HCT116 (cell line): ENCODE results near the gene WDR45B. TPM values are rescaled to one million over a fixed set of nuclear protein-coding genes. Genes with fewer than 3 reads are reported as not detected.
A peak's percentile ranks its signal among the peaks of the same experiment; 100 is the strongest.

Source experiments
- ATAC-seq: fragments of 200-7000 bp; cut with Tn5 transposase; 2 replicates; pipeline ENCODE4 v1.9.1; 2020; ENCODE audit warnings: mild to moderate bottlenecking, moderate library complexity
- BruUV-seq: library from RNA; stranded (reverse); fragments of 400-500 nt; replicated peaks from 2 replicates; lab custom pipeline; 2021; lab: Mats Ljungman, UMichigan
- CTCF ChIA-PET: fragments of 300-600 bp; sonication (Branson Sonifier 250); formaldehyde crosslinking; loops from one replicate; lab custom pipeline; 2021; ENCODE audit warnings: antibody characterized with exemption; lab: Charles Lee
- POLR2A ChIA-PET: fragments of 300-600, 350-600 bp; sonication (Branson Sonifier 250); formaldehyde crosslinking; loops from one replicate; lab custom pipeline; 2021; ENCODE audit warnings: antibody characterized with exemption; lab: Charles Lee
- RAD21 ChIA-PET, 2 experiments: fragments of 300-600 bp; sonication (Branson Sonifier 250); formaldehyde crosslinking; loops; one replicate each; lab custom pipeline; 2023; ENCODE audit warnings: low total read pairs in 2 of 2; ENCODE audit not compliant: uncharacterized antibody in 2 of 2, unreplicated experiment in 2 of 2, low non-redundant PET in 1 of 2; lab: Charles Lee
- DNase-seq: peaks from one replicate; pipeline ENCODE4 v3.0.0-alpha.2; 2010; ENCODE audit warnings: low read depth, low spot score
- H2AFZ ChIP-seq: fragments of 200-600 bp; shearing (Covaris generic), sonication (generic); 2 replicates; pipeline ENCODE4 v1.6.1; 2017; ENCODE audit warnings: low read depth, mixed run types, mixed read lengths, antibody characterized with exemption, low read length; ENCODE audit not compliant: poor library complexity, severe bottlenecking
- H3K27ac ChIP-seq: 2 replicates; pipeline ENCODE4 v1.5.1; 2012; ENCODE audit warnings: low read depth, low read length
- H3K27me3 ChIP-seq: fragments of 200-600 bp; sonication (generic); 2 replicates; pipeline ENCODE4 v1.6.1; 2016; ENCODE audit warnings: mixed run types, low read length, mixed read lengths; ENCODE audit not compliant: insufficient read depth
- H3K36me3 ChIP-seq, 2 experiments: fragments of 200-500 bp in 1 of 2; fragments of 200-600 bp in 1 of 2; sonication (Bioruptor generic) in 1 of 2; sonication (generic) in 1 of 2; 2 replicates each; pipeline versions ENCODE4 v1.5.1 to v1.6.1; 2014 to 2016; ENCODE audit warnings: low read length in 2 of 2, inconsistent platforms in 1 of 2, mixed read lengths in 1 of 2, mixed run types in 1 of 2; ENCODE audit not compliant: insufficient read depth in 2 of 2, control insufficient read depth in 1 of 2
- H3K4me1 ChIP-seq, 2 experiments: fragments of 200-600 bp in 1 of 2; sonication (generic) in 1 of 2; 2 replicates each; pipeline versions ENCODE4 v1.5.1 to v1.6.1; 2012 to 2017; ENCODE audit warnings: low read length in 2 of 2, inconsistent platforms in 1 of 2, mild to moderate bottlenecking in 1 of 2, mixed read lengths in 1 of 2, mixed run types in 1 of 2, moderate library complexity in 1 of 2; ENCODE audit not compliant: insufficient read depth in 2 of 2, control insufficient read depth in 1 of 2
- H3K4me2 ChIP-seq: fragments of 200-600 bp; sonication (generic); 2 replicates; pipeline ENCODE4 v1.6.1; 2017; ENCODE audit warnings: mixed run types, low read length, mixed read lengths
- H3K4me3 ChIP-seq, 2 experiments: fragments of 200-600 bp in 1 of 2; sonication (generic) in 1 of 2; replicated peaks in 1 of 2; 2 replicates each; pipeline ENCODE4 v1.5.1; 2011 to 2016; ENCODE audit warnings: low read length in 2 of 2, control low read depth in 1 of 2, low read depth in 1 of 2, mild to moderate bottlenecking in 1 of 2, mixed read lengths in 1 of 2, mixed run types in 1 of 2
- H3K79me2 ChIP-seq: fragments of 200-600 bp; sonication (generic); 2 replicates; pipeline ENCODE4 v1.6.1; 2017; ENCODE audit warnings: mild to moderate bottlenecking, mixed run types, low read length, moderate library complexity, mixed read lengths; ENCODE audit not compliant: insufficient read depth
- H3K9ac ChIP-seq: fragments of 200-600 bp; sonication (generic); 2 replicates; pipeline ENCODE4 v1.6.1; 2016; ENCODE audit warnings: low read length, mixed read lengths
- H3K9me2 ChIP-seq: fragments of 200-600 bp; sonication (generic), shearing (Covaris generic); 2 replicates; pipeline ENCODE4 v1.6.1; 2017; ENCODE audit warnings: mixed run types, mild to moderate bottlenecking, moderate library complexity; ENCODE audit not compliant: insufficient read depth
- H3K9me3 ChIP-seq, 2 experiments: fragments of 200-500 bp in 1 of 2; fragments of 200-600 bp in 1 of 2; sonication (Bioruptor generic) in 1 of 2; sonication (generic) in 1 of 2; 2 replicates each; pipeline ENCODE4 v1.6.1; 2014 to 2017; ENCODE audit warnings: low read length in 2 of 2, mixed read lengths in 2 of 2, inconsistent platforms in 1 of 2, low read depth in 1 of 2, mild to moderate bottlenecking in 1 of 2, mixed run types in 1 of 2, moderate library complexity in 1 of 2; ENCODE audit not compliant: control insufficient read depth in 1 of 2, insufficient read depth in 1 of 2
- H4K20me1 ChIP-seq: fragments of 200-600 bp; sonication (generic), shearing (Covaris generic); 2 replicates; pipeline ENCODE4 v1.6.1; 2017; ENCODE audit warnings: mixed run types, mild to moderate bottlenecking, moderate library complexity; ENCODE audit not compliant: insufficient read depth
- CBX3 ChIP-seq: IDR thresholded peaks from 2 replicates; pipeline ENCODE4 v1.6.1; 2012; ENCODE audit warnings: low read depth
- ELF1 ChIP-seq: IDR thresholded peaks from 2 replicates; pipeline ENCODE4 v1.6.1; 2012; ENCODE audit warnings: low read depth, borderline replicate concordance
- EZH2 ChIP-seq: fragments of 200-600 bp; sonication (generic); IDR thresholded peaks from 2 replicates; pipeline ENCODE4 v1.6.1; 2017; ENCODE audit warnings: antibody characterized with exemption, mixed run types
- EZH2phosphoT487 ChIP-seq: fragments of 200-600 bp; IDR thresholded peaks from 2 replicates; pipeline ENCODE4 v1.6.1; 2018; ENCODE audit warnings: antibody characterized with exemption, borderline replicate concordance
- POLR2A ChIP-seq: IDR thresholded peaks from 2 replicates; pipeline ENCODE4 v1.7.0; 2011; ENCODE audit warnings: borderline replicate concordance; ENCODE audit not compliant: insufficient read depth, insufficient read length; ENCODE audit errors: extremely low read depth
- RAD21 ChIP-seq: IDR thresholded peaks from 2 replicates; pipeline ENCODE4 v1.6.1; 2012; ENCODE audit warnings: low read depth, mild to moderate bottlenecking
- TCF7L2 ChIP-seq: IDR thresholded peaks from 2 replicates; pipeline ENCODE4 v1.7.0; 2011; ENCODE audit warnings: borderline replicate concordance, inconsistent platforms; ENCODE audit not compliant: insufficient read depth, insufficient read length; ENCODE audit errors: extremely low read depth
- ZFX ChIP-seq: fragments of 450-650 bp; IDR thresholded peaks from 2 replicates; pipeline ENCODE4 v1.6.1; 2017
- ZNF274 ChIP-seq: fragments of 200-500 bp; sonication (Bioruptor generic); IDR thresholded peaks from 2 replicates; pipeline ENCODE4 v1.6.1; 2014; ENCODE audit warnings: mild to moderate bottlenecking, low read depth, low read length, inconsistent platforms
- intact Hi-C: fragments of 100-400 bp; cut with micrococcal nuclease; formaldehyde crosslinking; loops from 2 replicates; pipeline ENCODE4 v1.10.0; 2022
- total RNA-seq: library from RNA; stranded (reverse); gene quantifications from one replicate; pipeline ENCODE4 v1.2.1, GENCODE V29; 2021; ENCODE audit not compliant: unreplicated experiment
- TF ChIP-seq, protein P1 (sequence below), 3 experiments: fragments of 200-600 bp in 1 of 3; sonication (generic) in 1 of 3; IDR thresholded peaks in 2 of 3; conservative IDR thresholded peaks in 1 of 3; 2 replicates each; pipeline ENCODE4 v1.5.1; 2012 to 2017; ENCODE audit warnings: low read depth in 2 of 3, low read length in 2 of 3, antibody characterized with exemption in 1 of 3, borderline replicate concordance in 1 of 3, control low read depth in 1 of 3, mild to moderate bottlenecking in 1 of 3, mixed read lengths in 1 of 3, mixed run types in 1 of 3, moderate library complexity in 1 of 3; ENCODE audit not compliant: insufficient read depth in 1 of 3
- TF ChIP-seq, protein P2 (sequence below): IDR thresholded peaks from 2 replicates; pipeline ENCODE4 v1.6.1; 2011; ENCODE audit warnings: mild to moderate bottlenecking, low read length, moderate library complexity; ENCODE audit not compliant: insufficient replicate concordance; ENCODE audit errors: extremely low read depth

WDR45B gene
- total RNA-seq, 1 experiment from 2014 or later, result 117 TPM

DNA sequence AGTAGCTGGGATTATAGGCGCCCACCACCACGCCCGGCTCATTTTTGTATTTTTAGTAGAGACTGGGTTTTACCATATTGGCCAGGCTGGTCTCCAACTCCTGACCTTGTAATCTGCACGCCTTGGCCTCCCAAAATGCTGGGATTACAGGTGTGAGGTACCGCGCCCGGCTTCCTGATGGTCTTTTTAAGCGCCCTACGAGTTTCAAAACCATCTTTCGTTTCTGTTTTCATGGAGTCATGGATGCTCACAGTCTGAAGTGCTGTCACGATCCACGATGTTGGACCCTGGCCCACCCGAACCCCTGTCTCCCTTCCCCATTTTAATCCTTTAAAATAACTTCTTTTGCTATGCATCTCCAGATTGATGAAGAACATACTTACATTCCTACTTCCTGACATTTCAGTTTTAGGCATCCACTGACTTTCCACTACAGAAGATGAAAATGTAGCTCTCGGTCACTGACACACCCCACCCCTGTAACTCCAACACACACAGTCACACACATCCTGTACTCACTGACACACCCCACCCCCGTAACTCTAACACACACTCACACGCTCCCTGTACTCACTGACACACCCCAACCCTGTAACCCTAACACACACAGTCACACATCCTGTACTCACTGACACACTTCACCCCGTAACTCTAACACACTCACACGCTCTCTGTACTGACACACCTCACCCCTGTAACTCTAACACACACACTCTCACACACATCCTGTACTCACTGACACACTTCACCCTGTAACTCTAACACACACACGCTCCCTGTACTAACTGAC is 22.6 kb upstream of the WDR45B start:
- no TSS peak for BruUV-seq
- no peak overlapping the region for H3K9ac ChIP-seq
- H3K4me3 ChIP-seq, result no peak overlapping the region
- ChIA-PET POLR2A (no interaction called here), CTCF (no interaction called here), RAD21 (no interaction called here)
- TF ChIP-seq EZH2phosphoT487, result no peak
- no peak for TF ChIP-seq EZH2
- no peak for TF ChIP-seq TCF7L2
- H4K20me1 ChIP-seq, result no peaks in the 10 kb centered on the region
- ATAC-seq (no peak), DNase-seq (no peak)
- no peak overlapping the region for H3K27ac ChIP-seq
- H3K4me2 ChIP-seq, result no peak overlapping the region
- H3K27me3 ChIP-seq, result no peaks in the 10 kb centered on the region
- H3K9me2 ChIP-seq, result no peaks in the 10 kb centered on the region
- peaks cover 0 to 8% of the 10 kb centered on the region in 2 experiments; a peak in 1 of 4 replicates for H3K4me1 ChIP-seq
- intact Hi-C loops, result no loop called here
- H3K79me2 ChIP-seq, result no peaks in the 10 kb centered on the region
- no peak overlapping the region for H2AFZ ChIP-seq
- H3K36me3 ChIP-seq, result no peaks in the 10 kb centered on the region
- no peaks in the 10 kb centered on the region for H3K9me3 ChIP-seq

DNA sequence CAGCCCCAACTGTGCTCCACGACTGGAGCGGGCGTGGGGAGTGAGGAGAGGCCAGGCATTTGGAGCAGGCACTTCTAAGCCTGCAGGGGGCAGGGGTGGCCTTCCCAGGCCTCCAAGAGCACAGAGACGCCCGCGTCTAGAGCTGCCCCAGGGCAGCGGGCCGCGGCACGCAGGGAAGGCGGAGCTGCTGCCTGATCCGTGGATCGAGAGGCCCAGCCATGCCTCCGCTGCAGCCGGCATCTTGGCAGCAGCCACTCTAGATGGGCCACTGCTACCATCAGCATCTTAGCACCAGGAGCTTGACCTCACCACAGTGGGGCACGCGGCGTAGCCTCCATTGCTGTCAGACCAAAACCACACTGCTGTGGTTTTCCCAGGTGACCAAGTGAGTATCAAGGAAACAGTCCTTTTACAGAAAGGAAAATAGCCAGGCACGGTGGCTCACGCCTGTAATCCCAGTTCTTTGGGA is 20.4 kb upstream of the WDR45B start:
- ChIA-PET CTCF (interaction anchor here (0.6 to 1.2 kb wide), 6 partner anchors 86 to 109 kb away, joined by 3 to 6 read pairs (median 4); no protein-coding TSS in a partner anchor), RAD21 (interaction anchor here (0.6 to 1.2 kb wide), 2 partner anchors 11 to 99 kb away, joined by 3 read pairs; no protein-coding TSS in a partner anchor), POLR2A (no interaction called here)
- Histone ChIP-seq H4K20me1 (no peaks in the 10 kb centered on the region), H3K27ac (peak overlapping the region; percentile 33; the same call in 1 of the 2 replicates), H3K4me3 (peak overlapping the region; percentile 35 to 37), H3K36me3 (no peaks in the 10 kb centered on the region), H3K79me2 (no peaks in the 10 kb centered on the region), H3K9me2 (no peaks in the 10 kb centered on the region), H3K27me3 (no peaks in the 10 kb centered on the region), H3K4me2 (peak overlapping the region; percentile 65), H2AFZ (peak overlapping the region; percentile 35), H3K4me1 (peaks cover 0 to 8% of the 10 kb centered on the region in 2 experiments; a peak in 1 of 4 replicates), H3K9me3 (no peaks in the 10 kb centered on the region), H3K9ac (peak overlapping the region; percentile 32; the same call in 1 of the 2 replicates)
- ATAC-seq, result peak; percentile 97
- BruUV-seq, result no TSS peak
- intact Hi-C loops, result loop anchor here (1.0 kb wide), 1 partner anchor 99 kb away; no protein-coding TSS in a partner anchor
- DNase-seq, result peak; percentile 43
- TF ChIP-seq, protein P1, sequence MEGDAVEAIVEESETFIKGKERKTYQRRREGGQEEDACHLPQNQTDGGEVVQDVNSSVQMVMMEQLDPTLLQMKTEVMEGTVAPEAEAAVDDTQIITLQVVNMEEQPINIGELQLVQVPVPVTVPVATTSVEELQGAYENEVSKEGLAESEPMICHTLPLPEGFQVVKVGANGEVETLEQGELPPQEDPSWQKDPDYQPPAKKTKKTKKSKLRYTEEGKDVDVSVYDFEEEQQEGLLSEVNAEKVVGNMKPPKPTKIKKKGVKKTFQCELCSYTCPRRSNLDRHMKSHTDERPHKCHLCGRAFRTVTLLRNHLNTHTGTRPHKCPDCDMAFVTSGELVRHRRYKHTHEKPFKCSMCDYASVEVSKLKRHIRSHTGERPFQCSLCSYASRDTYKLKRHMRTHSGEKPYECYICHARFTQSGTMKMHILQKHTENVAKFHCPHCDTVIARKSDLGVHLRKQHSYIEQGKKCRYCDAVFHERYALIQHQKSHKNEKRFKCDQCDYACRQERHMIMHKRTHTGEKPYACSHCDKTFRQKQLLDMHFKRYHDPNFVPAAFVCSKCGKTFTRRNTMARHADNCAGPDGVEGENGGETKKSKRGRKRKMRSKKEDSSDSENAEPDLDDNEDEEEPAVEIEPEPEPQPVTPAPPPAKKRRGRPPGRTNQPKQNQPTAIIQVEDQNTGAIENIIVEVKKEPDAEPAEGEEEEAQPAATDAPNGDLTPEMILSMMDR (IDR thresholded peaks at IDR 0.05 in 2 of 3, conservative IDR thresholded peaks at IDR 0.05 in 1 of 3; ENCODE audit: borderline replicate concordance in 1 of 3, insufficient read depth in 1 of 3, low read depth in 2 of 3, low read length in 2 of 3), result peak; percentile 71 to 73 (median 72)
- TF ChIP-seq ZFX (peak; percentile 78; the same call in 1 of the 2 replicates), CBX3 (no peak), ZNF274 (no peak), RAD21 (peak; percentile 84), ELF1 (no peak), POLR2A (peak; percentile 63)
- TF ChIP-seq, protein P2, sequence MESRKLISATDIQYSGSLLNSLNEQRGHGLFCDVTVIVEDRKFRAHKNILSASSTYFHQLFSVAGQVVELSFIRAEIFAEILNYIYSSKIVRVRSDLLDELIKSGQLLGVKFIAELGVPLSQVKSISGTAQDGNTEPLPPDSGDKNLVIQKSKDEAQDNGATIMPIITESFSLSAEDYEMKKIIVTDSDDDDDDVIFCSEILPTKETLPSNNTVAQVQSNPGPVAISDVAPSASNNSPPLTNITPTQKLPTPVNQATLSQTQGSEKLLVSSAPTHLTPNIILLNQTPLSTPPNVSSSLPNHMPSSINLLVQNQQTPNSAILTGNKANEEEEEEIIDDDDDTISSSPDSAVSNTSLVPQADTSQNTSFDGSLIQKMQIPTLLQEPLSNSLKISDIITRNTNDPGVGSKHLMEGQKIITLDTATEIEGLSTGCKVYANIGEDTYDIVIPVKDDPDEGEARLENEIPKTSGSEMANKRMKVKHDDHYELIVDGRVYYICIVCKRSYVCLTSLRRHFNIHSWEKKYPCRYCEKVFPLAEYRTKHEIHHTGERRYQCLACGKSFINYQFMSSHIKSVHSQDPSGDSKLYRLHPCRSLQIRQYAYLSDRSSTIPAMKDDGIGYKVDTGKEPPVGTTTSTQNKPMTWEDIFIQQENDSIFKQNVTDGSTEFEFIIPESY, result no peak
